ENCODE measurements around the gene ZFP69B. TPM values are rescaled to one million over a fixed set of nuclear protein-coding genes. Genes with fewer than 3 reads are reported as not detected.

Gene ZFP69B
- total and polyA plus RNA-seq, 2 experiments from 2014 or later, result 5.2 to 10.8 TPM

DNA sequence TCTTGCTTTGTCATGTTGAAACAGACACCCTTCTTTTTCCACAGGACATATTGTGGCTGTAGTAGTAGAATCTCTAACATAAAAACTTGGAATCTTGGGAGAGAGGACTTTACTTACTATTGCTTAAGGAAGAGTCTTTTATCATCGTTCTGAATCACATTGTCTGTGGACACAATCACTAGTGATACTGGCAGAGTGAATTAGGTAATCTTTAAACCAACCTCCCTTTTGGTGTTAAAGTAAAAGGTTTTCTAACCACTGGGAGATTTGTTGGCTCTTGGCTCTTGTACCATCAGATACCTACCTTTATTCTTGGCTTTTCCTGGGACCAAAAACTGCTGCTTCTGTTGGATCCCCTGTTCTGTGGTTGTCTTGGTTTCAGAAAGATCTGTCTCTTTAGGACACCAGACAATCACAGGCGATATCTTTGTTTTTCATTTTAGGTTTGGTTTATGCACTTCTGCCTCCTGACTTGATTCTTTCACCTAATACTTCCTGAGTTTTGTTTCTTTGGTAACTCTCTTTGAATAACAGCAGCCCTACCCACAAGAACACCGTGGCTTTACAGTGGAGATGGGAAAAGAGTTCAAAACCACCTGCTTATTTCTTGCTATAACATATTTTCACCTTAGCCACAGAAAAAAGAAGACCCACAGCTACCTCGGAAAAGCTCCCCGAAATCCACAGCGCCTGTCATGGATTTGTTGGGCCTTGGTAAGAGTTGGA is 36.6 kb upstream of the ZFP69B start:
- no peaks in the 10 kb centered on the region for H3K36me3 Mint-ChIP-seq (ENCODE audit: low read depth)
- no peak overlapping the region for H3K4me3 Mint-ChIP-seq
- H3K4me2 ChIP-seq, result no peak overlapping the region
- H3K36me3 ChIP-seq (ENCODE audit: insufficient read depth), result no peaks in the 10 kb centered on the region
- H3K27ac Mint-ChIP-seq, result no peak overlapping the region
- H3K9me2 ChIP-seq (ENCODE audit: insufficient read depth), result no peaks in the 10 kb centered on the region
- H4K20me1 ChIP-seq (replicated peaks; ENCODE audit: insufficient read depth), result no peaks in the 10 kb centered on the region
- H3K4me1 ChIP-seq (ENCODE audit: insufficient read depth), result peaks cover 5% of the 10 kb centered on the region; the same call in 1 of the 2 replicates
- H3K4me3 ChIP-seq, result no peak overlapping the region
- H3K4me1 Mint-ChIP-seq, result peaks cover 9% of the 10 kb centered on the region
- no peaks in the 10 kb centered on the region for H3F3A ChIP-seq (replicated peaks; ENCODE audit: low read depth)
- H3K27me3 Mint-ChIP-seq (ENCODE audit: insufficient read depth, low read depth, poor library complexity), result peaks cover 2% of the 10 kb centered on the region
- H3K27ac ChIP-seq (ENCODE audit: low read depth), result no peak overlapping the region
- no peaks in the 10 kb centered on the region for H3K9me3 Mint-ChIP-seq
- H2AFZ ChIP-seq, result no peak overlapping the region
- TF ChIP-seq EZH2phosphoT487 (IDR thresholded peaks at IDR 0.05; ENCODE audit: unreplicated experiment) (no peak), CREB1 (CRISPR knock-in tag; IDR thresholded peaks at IDR 0.05; ENCODE audit: low read depth) (no peak), NANOG (IDR thresholded peaks at IDR 0.05; ENCODE audit: borderline replicate concordance) (no peak), EZH2 (IDR thresholded peaks at IDR 0.05; ENCODE audit: low read depth, unreplicated experiment) (no peak), ZNF331 (CRISPR knock-in tag; IDR thresholded peaks at IDR 0.05; ENCODE audit: low read depth) (no peak), STAT1 (IDR thresholded peaks at IDR 0.05; ENCODE audit: unreplicated experiment) (no peak)
- TF ChIP-seq, protein P1, sequence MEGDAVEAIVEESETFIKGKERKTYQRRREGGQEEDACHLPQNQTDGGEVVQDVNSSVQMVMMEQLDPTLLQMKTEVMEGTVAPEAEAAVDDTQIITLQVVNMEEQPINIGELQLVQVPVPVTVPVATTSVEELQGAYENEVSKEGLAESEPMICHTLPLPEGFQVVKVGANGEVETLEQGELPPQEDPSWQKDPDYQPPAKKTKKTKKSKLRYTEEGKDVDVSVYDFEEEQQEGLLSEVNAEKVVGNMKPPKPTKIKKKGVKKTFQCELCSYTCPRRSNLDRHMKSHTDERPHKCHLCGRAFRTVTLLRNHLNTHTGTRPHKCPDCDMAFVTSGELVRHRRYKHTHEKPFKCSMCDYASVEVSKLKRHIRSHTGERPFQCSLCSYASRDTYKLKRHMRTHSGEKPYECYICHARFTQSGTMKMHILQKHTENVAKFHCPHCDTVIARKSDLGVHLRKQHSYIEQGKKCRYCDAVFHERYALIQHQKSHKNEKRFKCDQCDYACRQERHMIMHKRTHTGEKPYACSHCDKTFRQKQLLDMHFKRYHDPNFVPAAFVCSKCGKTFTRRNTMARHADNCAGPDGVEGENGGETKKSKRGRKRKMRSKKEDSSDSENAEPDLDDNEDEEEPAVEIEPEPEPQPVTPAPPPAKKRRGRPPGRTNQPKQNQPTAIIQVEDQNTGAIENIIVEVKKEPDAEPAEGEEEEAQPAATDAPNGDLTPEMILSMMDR (conservative IDR thresholded peaks at IDR 0.05; ENCODE audit: low read depth in 2 of 2), result no peak
- TF ChIP-seq, protein P2, sequence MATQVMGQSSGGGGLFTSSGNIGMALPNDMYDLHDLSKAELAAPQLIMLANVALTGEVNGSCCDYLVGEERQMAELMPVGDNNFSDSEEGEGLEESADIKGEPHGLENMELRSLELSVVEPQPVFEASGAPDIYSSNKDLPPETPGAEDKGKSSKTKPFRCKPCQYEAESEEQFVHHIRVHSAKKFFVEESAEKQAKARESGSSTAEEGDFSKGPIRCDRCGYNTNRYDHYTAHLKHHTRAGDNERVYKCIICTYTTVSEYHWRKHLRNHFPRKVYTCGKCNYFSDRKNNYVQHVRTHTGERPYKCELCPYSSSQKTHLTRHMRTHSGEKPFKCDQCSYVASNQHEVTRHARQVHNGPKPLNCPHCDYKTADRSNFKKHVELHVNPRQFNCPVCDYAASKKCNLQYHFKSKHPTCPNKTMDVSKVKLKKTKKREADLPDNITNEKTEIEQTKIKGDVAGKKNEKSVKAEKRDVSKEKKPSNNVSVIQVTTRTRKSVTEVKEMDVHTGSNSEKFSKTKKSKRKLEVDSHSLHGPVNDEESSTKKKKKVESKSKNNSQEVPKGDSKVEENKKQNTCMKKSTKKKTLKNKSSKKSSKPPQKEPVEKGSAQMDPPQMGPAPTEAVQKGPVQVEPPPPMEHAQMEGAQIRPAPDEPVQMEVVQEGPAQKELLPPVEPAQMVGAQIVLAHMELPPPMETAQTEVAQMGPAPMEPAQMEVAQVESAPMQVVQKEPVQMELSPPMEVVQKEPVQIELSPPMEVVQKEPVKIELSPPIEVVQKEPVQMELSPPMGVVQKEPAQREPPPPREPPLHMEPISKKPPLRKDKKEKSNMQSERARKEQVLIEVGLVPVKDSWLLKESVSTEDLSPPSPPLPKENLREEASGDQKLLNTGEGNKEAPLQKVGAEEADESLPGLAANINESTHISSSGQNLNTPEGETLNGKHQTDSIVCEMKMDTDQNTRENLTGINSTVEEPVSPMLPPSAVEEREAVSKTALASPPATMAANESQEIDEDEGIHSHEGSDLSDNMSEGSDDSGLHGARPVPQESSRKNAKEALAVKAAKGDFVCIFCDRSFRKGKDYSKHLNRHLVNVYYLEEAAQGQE (IDR thresholded peaks at IDR 0.05; ENCODE audit: unreplicated experiment), result no peak
- TF ChIP-seq, protein P3, sequence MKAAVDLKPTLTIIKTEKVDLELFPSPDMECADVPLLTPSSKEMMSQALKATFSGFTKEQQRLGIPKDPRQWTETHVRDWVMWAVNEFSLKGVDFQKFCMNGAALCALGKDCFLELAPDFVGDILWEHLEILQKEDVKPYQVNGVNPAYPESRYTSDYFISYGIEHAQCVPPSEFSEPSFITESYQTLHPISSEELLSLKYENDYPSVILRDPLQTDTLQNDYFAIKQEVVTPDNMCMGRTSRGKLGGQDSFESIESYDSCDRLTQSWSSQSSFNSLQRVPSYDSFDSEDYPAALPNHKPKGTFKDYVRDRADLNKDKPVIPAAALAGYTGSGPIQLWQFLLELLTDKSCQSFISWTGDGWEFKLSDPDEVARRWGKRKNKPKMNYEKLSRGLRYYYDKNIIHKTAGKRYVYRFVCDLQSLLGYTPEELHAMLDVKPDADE (IDR thresholded peaks at IDR 0.05), result no peak
- DNase-seq (ENCODE audit: low spot score), result no peak
- no peaks in the 10 kb centered on the region for H3K79me2 ChIP-seq (replicated peaks; ENCODE audit: insufficient read depth)
- no peak for ATAC-seq
- no peaks in the 10 kb centered on the region for H3K27me3 ChIP-seq (ENCODE audit: insufficient read depth)

All from GM23338 (cell line).